ENCODE data around the gene TCF7.

The TCF7 gene

DNA sequence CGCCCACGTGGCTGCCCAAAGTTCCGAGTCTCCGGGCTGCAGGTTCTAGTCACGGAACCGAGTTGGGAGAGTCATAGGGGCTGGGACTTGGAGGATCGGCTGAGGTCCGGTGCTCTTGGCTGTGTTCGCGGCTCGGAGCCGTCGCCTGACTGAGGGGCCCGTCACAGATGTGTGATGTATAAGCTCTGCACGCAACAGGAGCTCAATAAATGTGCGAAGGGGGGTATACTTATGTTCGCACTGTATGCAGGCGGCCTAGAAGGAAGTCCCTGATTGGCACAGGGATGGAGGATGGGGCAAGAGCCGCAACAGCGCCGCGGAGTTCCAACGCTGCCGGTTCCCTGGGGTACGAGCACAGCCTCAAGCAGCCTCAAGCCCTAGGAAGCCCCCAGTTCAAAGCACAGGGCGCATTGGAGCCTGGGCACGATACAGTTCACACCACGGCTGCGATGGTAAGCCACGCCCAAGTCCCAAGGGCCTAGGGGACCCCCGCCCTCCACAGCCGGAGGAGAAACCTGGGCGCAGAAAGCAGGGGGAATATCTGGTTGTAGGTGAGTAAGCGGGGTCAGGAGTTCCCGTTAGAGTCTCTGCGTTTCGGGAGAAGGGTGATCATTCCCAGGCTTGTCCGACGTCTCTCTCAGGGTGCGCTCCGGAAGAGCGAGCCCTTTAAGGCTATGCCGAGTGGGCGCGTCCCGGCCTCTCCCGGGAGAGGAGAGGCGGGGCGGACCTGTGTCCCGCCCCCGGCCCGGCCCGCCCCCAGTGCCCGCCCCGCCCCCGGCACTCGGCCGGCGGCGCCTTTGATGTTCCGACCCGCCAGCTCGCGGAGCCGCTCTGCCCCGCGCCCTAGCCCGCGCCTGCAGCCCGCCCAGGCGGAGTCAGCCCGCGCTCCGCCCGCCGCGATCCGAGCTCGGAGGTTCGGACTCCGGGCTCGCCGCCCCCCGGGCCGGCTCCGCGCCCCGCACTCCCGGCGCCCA lies at the start of gene TCF7:
TSS of gene TCF7 (plus strand) at position 780 of the 974 bp plus-strand sequence. CDS start 226 bp downstream, outside the sequence.
- DNase-seq, result peak; percentile 39 to 53

- no peak for DNase-seq
Observed at GRCh38 chr5:134069553-134069952, 44.9 kb upstream of the TCF7 start.

- DNase-seq, result no peak
Observed at GRCh38 chr5:134070725-134071613, 43.5 kb upstream of the TCF7 start.

DNA sequence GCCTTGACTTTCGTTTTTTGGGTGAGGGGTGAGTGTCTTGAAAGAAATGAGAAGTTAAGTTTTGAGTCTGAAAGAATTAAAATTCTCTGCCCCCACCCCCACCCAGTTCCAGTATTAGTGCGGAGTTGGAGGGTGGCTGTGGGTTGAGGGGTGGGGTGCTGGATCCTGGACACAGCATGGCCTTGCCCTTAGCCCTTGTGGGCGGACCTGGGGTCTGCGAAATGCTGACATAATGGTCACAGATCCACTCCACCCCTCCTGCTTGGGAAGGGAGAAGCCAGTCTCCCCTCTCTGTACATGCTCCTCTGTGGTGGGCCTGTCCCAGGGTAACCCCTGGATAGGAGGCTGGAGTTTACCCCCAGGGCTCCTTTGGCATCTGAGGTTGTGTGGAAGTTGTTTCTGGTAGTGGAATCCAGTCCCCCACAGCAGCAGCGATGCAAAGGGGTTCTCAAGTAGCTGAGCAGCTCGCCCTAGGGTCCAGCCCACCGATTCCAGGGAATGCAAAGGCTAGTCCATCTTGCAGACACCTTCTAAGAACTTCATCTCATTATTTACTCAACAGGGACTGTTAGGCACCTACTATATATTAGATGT lies 42.8 kb upstream of the TCF7 start:
- no peak for DNase-seq

- DNase-seq, result no peak
Observed at GRCh38 chr5:134072471-134073210, 41.8 kb upstream of the TCF7 start.

GRCh38 chr5:134073404-134073803 lies 41.1 kb upstream of the TCF7 start:
- no peak for DNase-seq

- no peak for DNase-seq
Observed at GRCh38 chr5:134075102-134075501, 39.4 kb upstream of the TCF7 start.

- no peak for DNase-seq
Observed at GRCh38 chr5:134077926-134078580, 36.4 kb upstream of the TCF7 start.

DNA sequence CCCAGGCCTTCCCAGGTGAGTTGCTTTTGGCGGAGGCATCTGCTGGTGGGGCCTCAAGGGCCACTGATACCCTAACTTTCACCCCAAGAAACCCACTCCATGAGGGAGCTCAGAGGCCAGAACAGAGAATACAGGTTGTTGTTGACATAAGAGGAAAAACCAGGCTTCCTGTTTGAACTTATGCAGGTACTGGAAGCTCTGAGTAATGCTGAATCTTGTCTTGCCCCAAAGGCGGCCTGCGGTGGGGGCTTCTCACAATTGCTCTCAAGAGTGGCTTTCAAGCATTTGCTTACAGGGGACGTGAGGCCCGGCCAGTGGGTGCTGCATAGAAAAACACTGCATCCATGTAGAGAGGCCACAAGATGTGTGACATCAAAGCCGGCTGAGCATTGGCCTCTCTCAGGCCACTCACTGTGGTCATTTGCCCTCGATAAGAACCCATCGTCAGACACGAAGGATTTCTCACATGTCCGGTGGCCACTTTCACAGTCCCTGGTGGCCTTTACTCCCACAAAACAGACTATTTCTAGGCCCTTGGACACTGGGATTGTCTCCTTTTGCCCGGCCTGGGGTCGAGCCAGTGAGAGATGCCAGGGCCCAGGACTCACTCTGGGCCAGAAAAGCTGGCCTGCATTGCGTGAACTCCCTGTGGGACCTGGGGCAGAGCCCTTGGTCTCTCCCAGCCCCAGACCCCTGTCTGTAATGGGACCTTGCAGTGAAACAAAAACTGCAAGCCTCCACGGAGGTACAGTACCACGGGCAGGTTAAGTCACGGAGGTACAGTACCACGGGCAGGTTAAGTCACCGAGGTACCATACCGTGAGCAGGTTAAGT lies 34.5 kb upstream of the TCF7 start:
- DNase-seq, result no peak

DNA sequence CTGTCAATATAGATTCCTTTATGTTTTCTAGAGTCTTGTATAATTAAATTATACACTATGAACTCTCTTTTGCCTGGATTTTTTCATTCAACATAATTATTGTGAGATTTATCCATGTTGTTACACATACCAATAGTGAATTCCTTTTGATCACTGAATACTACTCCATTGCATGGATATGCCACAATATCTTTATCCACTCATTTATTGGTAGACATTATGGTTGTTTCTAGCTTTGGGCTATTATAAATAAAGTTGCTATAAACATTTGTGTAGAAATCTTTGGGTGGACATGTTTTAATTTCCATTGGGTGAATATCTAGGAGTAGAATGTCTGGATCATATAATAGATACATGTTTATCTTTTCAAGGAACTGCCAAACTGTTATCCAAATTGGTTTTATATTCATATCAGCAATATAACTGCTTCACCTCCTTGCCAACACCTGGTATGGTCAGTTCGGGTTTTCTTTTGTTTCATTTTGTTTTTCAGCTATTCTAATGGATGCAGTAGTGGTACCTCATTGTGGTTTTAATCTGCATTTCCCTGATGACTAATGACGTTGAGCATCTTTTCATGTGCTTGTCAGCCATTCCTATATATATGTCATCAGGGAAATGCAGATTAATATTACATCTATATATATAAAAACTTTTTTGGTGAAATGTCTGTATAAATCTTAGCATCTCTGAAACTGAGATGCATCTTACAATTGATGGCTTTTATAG lies 32.1 kb upstream of the TCF7 start:
- DNase-seq, result no peak

- DNase-seq, result no peak
Observed at GRCh38 chr5:134083517-134083916, 31.0 kb upstream of the TCF7 start.

- DNase-seq, result no peak
Observed at GRCh38 chr5:134084022-134084565, 30.4 kb upstream of the TCF7 start.

GRCh38 chr5:134084570-134084969 lies 29.9 kb upstream of the TCF7 start:
- no peak for DNase-seq

DNA sequence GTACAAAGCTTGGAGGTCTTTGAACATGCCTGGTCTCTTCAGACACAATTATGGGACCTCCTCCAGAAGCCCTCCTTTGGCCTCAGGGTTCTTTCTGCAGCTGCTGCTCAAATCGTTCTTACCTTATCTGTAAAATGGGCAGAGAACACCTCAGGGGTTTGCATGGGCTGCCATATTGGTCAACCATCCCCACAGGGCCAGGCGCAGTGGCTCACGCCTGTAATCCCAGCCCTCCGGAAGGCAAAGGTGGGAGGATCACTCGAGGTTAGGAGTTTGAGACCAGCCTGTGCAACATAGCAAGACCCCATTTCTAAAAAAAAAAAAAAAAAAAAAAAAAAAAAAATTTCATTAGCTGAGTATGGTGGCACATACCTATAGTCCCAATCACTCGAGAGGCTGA lies 29.1 kb upstream of the TCF7 start:
- no peak for DNase-seq

DNA sequence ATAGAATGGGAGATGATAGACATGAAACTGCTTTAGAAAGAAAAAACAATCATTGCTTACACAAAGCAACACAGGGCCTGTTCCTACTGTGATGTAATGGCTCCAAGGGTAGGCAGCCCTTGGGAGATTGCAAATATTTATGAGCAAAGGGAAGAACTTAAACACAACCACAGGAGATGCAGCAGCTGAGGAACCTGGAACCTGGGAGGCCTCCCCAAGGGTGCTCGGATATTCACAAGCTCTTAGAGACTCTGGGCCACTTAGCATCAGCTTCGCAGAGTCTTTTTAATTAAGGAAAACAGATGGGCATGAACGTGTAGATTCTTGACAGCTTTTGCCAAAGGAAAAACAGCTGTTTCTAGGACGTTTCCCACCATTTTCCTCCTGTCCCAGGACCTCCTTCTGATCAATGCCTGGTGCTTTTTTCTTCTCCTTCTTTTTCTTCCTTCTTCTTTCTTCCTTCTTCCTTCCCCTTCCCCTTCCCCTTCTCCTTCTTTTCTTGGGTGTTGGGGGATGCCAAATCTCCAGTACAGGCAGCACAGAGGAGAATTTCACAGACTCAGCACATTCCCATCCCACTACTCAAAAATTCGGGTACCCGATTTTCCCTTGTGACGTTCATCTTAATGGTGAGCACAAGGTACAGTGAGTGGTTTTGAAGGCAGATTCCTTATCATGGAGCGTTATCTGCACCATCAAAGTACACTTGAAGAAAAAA lies 28.1 kb upstream of the TCF7 start:
- no peak for DNase-seq

- DNase-seq, result no peak
Observed at GRCh38 chr5:134086943-134087305, 27.6 kb upstream of the TCF7 start.

DNA sequence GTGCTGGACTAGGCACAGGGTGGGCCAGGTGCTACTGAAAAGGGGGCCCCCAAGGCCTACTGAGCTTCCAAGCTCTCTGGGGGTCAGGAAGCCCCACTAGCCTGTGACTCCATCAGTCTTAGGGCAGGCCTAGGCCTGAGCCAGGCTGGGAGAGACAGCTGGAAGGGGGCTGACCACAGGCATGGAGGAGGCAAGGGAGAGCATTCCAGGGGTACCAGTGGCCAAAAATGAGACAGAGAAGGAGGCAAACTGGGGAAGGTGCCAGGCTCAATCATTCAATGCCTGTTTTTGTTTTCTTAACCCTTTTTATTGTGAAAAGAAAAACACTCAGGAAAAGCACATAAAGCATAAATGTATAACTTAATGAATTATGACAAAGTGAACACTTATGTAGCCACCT lies 26.2 kb upstream of the TCF7 start:
- no peak for DNase-seq

GRCh38 chr5:134088994-134089560 lies 25.4 kb upstream of the TCF7 start:
- DNase-seq, result no peak

GRCh38 chr5:134090522-134090921 lies 24.0 kb upstream of the TCF7 start:
- DNase-seq, result no peak

Measured in hippocampal formation (tissue), 2 donors.